IPS-18a (cell line): Measurements from ENCODE around the gene SP3.

Source experiments
- H3K27ac ChIP-seq: one replicate; pipeline ENCODE4 v1.5.1; 2013; ENCODE audit warnings: low read length
- H3K27me3 ChIP-seq: one replicate; pipeline ENCODE4 v1.6.1; 2013; ENCODE audit warnings: mild to moderate bottlenecking, low read length; ENCODE audit not compliant: control insufficient read depth, insufficient read depth
- H3K36me3 ChIP-seq: one replicate; pipeline ENCODE4 v1.6.1; 2013; ENCODE audit warnings: low read depth, low read length; ENCODE audit not compliant: control insufficient read depth
- H3K4me1 ChIP-seq: one replicate; pipeline ENCODE4 v1.6.1; 2013; ENCODE audit warnings: low read depth, low read length; ENCODE audit not compliant: control insufficient read depth
- H3K4me3 ChIP-seq: one replicate; pipeline ENCODE4 v1.5.1; 2013; ENCODE audit warnings: low read length
- H3K9ac ChIP-seq: one replicate; pipeline ENCODE4 v1.6.1; 2013; ENCODE audit warnings: mild to moderate bottlenecking, low read length, moderate library complexity
- H3K9me3 ChIP-seq: one replicate; pipeline ENCODE4 v1.6.1; 2013; ENCODE audit warnings: low read depth, low read length; ENCODE audit not compliant: control insufficient read depth

SP3 gene

DNA sequence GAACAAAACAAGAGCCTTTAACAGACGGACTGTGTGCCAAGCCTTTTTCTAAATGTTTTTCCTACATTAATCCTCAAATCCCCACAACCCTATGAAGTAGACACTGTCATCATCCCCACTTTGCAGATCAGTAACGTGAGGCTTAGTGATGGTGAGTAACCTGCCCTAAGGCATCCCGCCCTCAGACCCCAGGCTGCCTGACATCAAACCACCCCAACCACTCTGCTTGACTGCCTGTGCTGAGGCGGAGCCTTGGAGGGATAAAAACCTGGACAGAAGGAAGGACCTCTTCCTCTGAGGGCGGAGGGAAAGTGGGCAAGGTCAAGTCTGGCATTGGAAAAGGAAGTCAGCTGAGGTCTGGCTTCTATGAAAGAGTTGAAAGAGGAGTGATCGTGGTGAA is 104.6 kb downstream of the SP3 start:
- no peak overlapping the region for H3K9ac ChIP-seq
- no peaks in the 10 kb centered on the region for H3K9me3 ChIP-seq
- H3K36me3 ChIP-seq = no peaks in the 10 kb centered on the region
- H3K27ac ChIP-seq = no peak overlapping the region
- no peaks in the 10 kb centered on the region for H3K27me3 ChIP-seq
- no peak overlapping the region for H3K4me3 ChIP-seq
- peaks cover 5% of the 10 kb centered on the region for H3K4me1 ChIP-seq

DNA sequence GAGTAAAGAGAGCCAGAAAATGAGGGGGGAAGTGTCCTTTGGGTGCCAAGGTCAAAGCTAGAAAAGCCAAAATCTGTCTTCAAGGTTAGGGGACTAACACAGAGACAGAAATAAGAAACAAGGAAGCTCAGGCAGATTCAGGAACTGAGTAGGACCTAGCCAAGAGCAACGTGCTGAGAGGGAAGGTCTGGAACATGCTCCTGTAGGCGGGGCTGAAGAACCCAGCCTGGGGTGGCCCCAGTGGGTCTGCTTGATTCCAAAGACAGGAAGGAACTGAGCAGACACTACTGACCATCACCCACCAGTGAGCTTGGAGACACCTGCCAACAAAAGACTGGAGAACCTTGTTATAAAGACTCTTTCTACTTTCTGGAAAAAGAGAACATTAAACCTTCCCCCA is 105.1 kb downstream of the SP3 start:
- no peaks in the 10 kb centered on the region for H3K9me3 ChIP-seq
- H3K27ac ChIP-seq = no peak overlapping the region
- no peaks in the 10 kb centered on the region for H3K27me3 ChIP-seq
- peaks cover 5% of the 10 kb centered on the region for H3K4me1 ChIP-seq
- no peak overlapping the region for H3K9ac ChIP-seq
- no peak overlapping the region for H3K4me3 ChIP-seq
- H3K36me3 ChIP-seq = no peaks in the 10 kb centered on the region

DNA sequence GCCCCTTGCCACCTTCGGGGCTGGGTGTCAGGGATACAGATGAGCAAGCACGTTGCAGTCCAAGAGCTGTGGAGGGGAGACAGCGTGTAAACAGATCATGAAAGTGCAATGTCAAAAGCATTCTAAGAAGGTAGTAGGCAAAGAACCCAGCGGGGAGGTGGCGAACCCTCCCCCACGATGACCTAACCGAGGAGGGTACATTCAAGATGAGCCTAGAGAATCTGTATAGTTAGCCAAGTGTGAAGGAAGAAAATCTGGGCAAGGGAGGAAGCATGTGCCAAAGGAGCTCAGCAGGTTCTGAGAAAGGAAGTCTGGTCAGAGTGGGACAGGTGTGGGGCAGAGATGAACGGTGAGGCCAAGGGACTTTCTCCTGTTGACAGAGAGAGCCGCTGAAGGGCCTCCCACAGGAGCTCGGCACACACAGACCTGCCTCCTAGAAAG is 106.9 kb downstream of the SP3 start:
- peaks cover 5% of the 10 kb centered on the region for H3K4me1 ChIP-seq
- H3K9ac ChIP-seq = no peak overlapping the region
- H3K36me3 ChIP-seq = no peaks in the 10 kb centered on the region
- H3K27ac ChIP-seq = no peak overlapping the region
- H3K4me3 ChIP-seq = no peak overlapping the region
- no peaks in the 10 kb centered on the region for H3K9me3 ChIP-seq
- no peaks in the 10 kb centered on the region for H3K27me3 ChIP-seq
